Suprapubic skin (tissue), 4 donors: ENCODE results near the gene NRP1. TPM values are rescaled to one million over a fixed set of nuclear protein-coding genes. Genes with fewer than 3 reads are reported as not detected.

ENCODE experiments used
- DNase-seq, 2 donors: peaks; one replicate each; pipeline ENCODE4 v3.0.0-alpha.2; 2019; ENCODE audit warnings: low spot score in 2 of 2
- H3K27ac ChIP-seq: fragments of 200-600 bp; sonication (generic); one replicate; pipeline ENCODE4 v1.5.1; 2019
- H3K27me3 ChIP-seq: fragments of 200-600 bp; sonication (generic); one replicate; pipeline ENCODE4 v1.5.1; 2019
- H3K36me3 ChIP-seq: fragments of 200-600 bp; sonication (generic); one replicate; pipeline ENCODE4 v1.5.1; 2019
- H3K4me1 ChIP-seq: fragments of 200-600 bp; sonication (generic); one replicate; pipeline ENCODE4 v1.5.1; 2019
- H3K4me3 ChIP-seq: fragments of 200-600 bp; sonication (generic); one replicate; pipeline ENCODE4 v1.5.1; 2019; ENCODE audit warnings: mild to moderate bottlenecking
- H3K9me3 ChIP-seq: fragments of 200-600 bp; sonication (generic); one replicate; pipeline ENCODE4 v1.5.1; 2019
- EP300 ChIP-seq: sonication (generic); formaldehyde crosslinking; IDR thresholded peaks from one replicate; pipeline ENCODE4 v1.6.1; 2017; ENCODE audit warnings: antibody characterized with exemption
- POLR2A ChIP-seq, 2 donors: fragments of 450-650 bp; IDR thresholded peaks; one replicate each; pipeline ENCODE4 v1.6.1; 2017; ENCODE audit warnings: antibody characterized with exemption in 2 of 2, mild to moderate bottlenecking in 2 of 2, moderate library complexity in 2 of 2
- POLR2AphosphoS5 ChIP-seq, 3 donors: sonication (generic); formaldehyde crosslinking; IDR thresholded peaks; one replicate each; pipeline ENCODE4 v1.6.1; 2017; ENCODE audit warnings: antibody characterized with exemption in 3 of 3
- WGBS: methylation state at CpG from one replicate; pipeline ENCODE4 v1.1.5; 2018; 5-methylcytosine and 5-hydroxymethylcytosine counted together
- total RNA-seq, 4 donors: library from RNA; depleted of rRNA; stranded (reverse); fragments of >200 nt; gene quantifications; one replicate each; pipeline ENCODE4 v1.1.0, GENCODE V29; 2016
- TF ChIP-seq, protein P1 (sequence below), 2 donors: fragments of 200-600 bp in 1 of 2; fragments of 450-650 bp in 1 of 2; sonication (generic) in 1 of 2; IDR thresholded peaks; one replicate each; pipeline ENCODE4 v1.5.1; 2016 to 2019; ENCODE audit warnings: antibody characterized with exemption in 2 of 2, mild to moderate bottlenecking in 1 of 2, moderate library complexity in 1 of 2

Gene NRP1
- total RNA-seq, 4 donors from 2014 or later = 9.5 to 23.7 (median 18.2) TPM

DNA sequence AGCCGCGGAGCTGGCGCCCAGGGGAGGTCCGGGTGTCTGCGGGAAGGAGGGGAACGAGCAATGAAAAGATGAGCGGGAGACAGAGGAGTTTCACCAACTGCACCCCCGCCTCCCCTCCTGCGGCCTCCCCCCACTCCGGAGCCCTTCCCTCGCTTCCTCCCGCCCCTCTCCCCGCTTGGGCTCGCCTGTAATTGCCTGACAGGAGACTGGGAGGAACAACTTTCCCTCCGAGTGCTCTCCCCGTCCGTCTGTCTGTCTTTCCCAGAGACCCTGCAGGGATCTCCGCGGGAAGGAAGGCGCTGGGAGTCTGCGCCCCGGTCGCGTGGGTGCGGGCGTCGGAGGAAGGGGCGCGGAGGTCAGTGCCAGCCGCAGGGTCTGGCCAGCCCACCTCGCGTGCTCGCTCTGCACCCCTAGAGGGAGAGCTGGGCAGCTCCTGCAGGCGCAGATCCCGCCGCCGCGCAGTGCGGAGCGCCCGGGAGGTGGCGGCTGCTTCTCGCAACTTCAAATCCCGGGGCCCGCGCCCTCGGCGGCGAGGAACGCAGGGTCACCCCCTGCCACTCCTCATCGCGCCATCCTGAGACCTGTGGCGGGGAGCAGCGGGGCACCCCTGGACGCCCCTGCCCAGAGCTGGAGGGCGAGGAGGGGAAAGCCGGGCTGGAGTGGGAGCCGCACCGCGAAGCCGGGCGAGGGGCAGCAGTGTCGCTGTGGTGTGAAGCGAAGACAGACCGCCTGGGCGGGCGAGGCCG lies 511 bp upstream of the NRP1 start:
- WGBS = 1% methylated on average over 17 of the region's 68 CpGs
- peaks cover 52% of the 10 kb centered on the region for H3K4me1 ChIP-seq
- no peak for TF ChIP-seq POLR2A (IDR thresholded peaks at IDR 0.05)
- TF ChIP-seq, protein P1, sequence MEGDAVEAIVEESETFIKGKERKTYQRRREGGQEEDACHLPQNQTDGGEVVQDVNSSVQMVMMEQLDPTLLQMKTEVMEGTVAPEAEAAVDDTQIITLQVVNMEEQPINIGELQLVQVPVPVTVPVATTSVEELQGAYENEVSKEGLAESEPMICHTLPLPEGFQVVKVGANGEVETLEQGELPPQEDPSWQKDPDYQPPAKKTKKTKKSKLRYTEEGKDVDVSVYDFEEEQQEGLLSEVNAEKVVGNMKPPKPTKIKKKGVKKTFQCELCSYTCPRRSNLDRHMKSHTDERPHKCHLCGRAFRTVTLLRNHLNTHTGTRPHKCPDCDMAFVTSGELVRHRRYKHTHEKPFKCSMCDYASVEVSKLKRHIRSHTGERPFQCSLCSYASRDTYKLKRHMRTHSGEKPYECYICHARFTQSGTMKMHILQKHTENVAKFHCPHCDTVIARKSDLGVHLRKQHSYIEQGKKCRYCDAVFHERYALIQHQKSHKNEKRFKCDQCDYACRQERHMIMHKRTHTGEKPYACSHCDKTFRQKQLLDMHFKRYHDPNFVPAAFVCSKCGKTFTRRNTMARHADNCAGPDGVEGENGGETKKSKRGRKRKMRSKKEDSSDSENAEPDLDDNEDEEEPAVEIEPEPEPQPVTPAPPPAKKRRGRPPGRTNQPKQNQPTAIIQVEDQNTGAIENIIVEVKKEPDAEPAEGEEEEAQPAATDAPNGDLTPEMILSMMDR (IDR thresholded peaks at IDR 0.05) = peak; percentile 37 to 57

DNA sequence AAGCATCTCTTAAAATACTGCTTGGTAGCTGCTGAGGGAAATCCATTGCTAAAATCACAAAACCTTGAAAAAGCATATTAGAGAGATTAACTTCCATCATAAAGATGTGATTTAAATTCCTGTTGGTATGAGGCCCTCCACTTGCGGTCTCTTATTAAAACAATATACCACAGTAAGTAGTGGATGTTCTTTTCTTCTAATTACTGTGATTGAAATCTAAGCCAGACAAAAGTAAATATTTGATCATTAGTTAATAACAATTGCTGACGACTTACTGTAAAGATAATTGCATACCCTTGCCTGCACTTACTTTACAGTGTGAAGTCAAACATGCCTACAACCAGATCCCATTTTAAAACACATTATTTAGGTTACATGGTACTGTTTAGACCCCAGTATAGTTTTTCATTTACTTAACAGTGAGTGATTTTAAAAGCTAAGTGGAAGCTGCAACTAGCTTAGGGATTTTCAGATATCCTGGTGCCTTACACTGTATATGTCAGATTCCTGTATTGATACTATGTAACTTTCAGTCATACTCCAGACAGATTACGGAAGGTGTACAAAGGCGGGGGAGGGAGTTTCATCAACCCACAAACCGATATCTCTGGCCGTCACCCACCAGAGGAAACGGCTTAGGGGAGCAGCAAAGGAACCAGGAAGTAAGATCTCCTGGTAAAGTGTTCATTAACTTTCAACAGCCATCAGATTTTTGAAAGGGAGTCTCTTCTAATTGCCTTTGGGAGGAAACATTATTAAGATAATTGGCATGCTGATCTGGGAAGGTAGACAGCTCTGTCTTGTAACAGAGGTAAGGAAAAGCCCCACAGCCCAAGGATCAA lies 986 bp downstream of the NRP1 start:
- peaks cover 59% of the 10 kb centered on the region for H3K4me1 ChIP-seq
- peak overlapping the region; percentile 89 for H3K27ac ChIP-seq
- no peaks in the 10 kb centered on the region for H3K9me3 ChIP-seq
- 16% methylated on average over 7 of the region's 7 CpGs for WGBS
- H3K27me3 ChIP-seq = no peaks in the 10 kb centered on the region
- peaks cover 7% of the 10 kb centered on the region for H3K36me3 ChIP-seq
- peak overlapping the region; percentile 77 for H3K4me3 ChIP-seq
- TF ChIP-seq POLR2A (IDR thresholded peaks at IDR 0.05) (no peak), EP300 (no peak)
- TF ChIP-seq, protein P1 (IDR thresholded peaks at IDR 0.05) = no peak
- DNase-seq = no peak

More for the DNA sequence above, 511 bp upstream of the NRP1 start:
- Histone ChIP-seq H3K4me3 (peak overlapping the region; percentile 77), H3K9me3 (no peaks in the 10 kb centered on the region), H3K27ac (peak overlapping the region; percentile 89), H3K36me3 (no peaks in the 10 kb centered on the region), H3K27me3 (no peaks in the 10 kb centered on the region)
- peak; percentile 85 to 86 for DNase-seq

DNA sequence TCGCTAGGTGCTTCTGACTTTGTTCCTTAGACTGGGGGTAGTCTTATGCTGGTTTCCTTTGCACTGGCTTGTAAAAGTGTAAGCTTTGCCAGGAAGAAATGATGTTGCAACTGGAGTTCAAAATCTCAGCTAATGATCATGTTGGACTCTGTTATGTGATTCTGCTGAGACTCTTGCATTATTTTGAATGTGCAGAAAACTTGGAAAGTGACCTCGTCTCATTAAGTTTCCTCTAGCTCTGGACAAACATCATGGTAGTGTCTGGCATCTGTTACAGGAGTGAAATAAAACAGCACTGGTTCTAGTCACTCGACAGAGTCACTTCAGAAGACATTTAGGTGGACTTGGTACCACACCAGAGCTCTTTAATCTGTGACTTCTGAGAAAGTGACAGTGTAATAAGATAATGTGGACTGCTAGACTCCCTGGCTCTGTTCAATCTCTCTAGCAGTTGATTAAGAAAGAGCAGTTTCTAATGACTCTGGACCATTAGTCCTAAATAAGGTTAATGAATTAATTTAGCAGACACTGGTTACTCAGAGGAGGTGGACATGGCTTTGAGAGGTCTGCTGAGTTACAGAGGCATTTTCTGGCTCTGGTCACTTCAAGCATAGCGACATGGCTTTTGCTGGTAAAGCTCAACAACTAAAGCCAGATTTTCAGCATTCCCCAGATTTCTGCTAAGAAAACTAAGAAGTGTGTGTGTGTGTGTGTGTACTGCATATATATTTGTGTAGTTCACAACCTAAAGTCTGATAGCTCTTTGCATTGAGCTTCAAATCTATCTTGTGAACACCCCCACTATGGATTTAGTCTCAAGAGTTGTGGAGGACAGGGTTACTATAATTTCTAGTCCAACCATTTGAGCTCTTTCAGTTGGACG lies 2.0 kb downstream of the NRP1 start:
- Histone ChIP-seq H3K4me1 (peaks cover 64% of the 10 kb centered on the region), H3K27me3 (no peaks in the 10 kb centered on the region), H3K36me3 (peaks cover 9% of the 10 kb centered on the region), H3K4me3 (peak overlapping the region; percentile 77), H3K9me3 (no peaks in the 10 kb centered on the region), H3K27ac (peak overlapping the region; percentile 89)
- no peak for DNase-seq
- WGBS = 19% methylated on average over 5 of the region's 5 CpGs
- TF ChIP-seq POLR2AphosphoS5 (IDR thresholded peaks at IDR 0.05) = no peak
- TF ChIP-seq EP300 = no peak
- TF ChIP-seq, protein P1 (IDR thresholded peaks at IDR 0.05) = no peak
- no peak for TF ChIP-seq POLR2A (IDR thresholded peaks at IDR 0.05)

DNA sequence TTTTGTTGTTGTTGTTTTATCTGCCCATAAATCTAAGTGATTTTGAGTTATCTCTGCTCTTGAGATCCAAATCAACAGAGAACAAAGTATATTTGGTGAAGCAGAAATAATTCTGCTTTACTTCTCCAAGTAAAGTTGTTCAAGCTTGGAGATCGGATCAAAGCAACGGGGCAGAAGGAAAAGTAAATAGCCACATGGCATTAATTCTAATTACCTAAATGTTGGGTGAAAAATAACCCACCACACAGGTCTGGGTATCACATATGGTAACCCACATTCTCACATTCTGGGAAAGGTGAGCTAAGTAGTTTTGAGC lies 3.1 kb downstream of the NRP1 start:
- H3K4me1 ChIP-seq = peaks cover 53% of the 10 kb centered on the region
- H3K36me3 ChIP-seq = peaks cover 9% of the 10 kb centered on the region
- no peak for TF ChIP-seq POLR2A (IDR thresholded peaks at IDR 0.05)
- TF ChIP-seq, protein P1 (IDR thresholded peaks at IDR 0.05) = no peak
- no peak for TF ChIP-seq EP300
- no peak for TF ChIP-seq POLR2AphosphoS5 (IDR thresholded peaks at IDR 0.05)
- no peaks in the 10 kb centered on the region for H3K9me3 ChIP-seq
- WGBS = 45% methylated on average over 2 of the region's 2 CpGs
- H3K27ac ChIP-seq = no peak overlapping the region
- no peak for DNase-seq
- H3K4me3 ChIP-seq = peak overlapping the region; percentile 77
- H3K27me3 ChIP-seq = no peaks in the 10 kb centered on the region
